H4 (cell line): Measurements from ENCODE around the gene GPR107. TPM values are rescaled to one million over a fixed set of nuclear protein-coding genes. Genes with fewer than 3 reads are reported as not detected.

Experiments used
- DNase-seq: peaks from one replicate; pipeline ENCODE4 v3.0.0-alpha.2; 2015; ENCODE audit warnings: low spot score
- total RNA-seq: library from RNA; depleted of rRNA; stranded (reverse); fragments of >200 nt; shearing (Covaris generic); gene quantifications from 2 replicates; pipeline ENCODE4 v1.2.3, GENCODE V29; 2014

Gene GPR107
- total RNA-seq, 1 experiment from 2014 or later: 21.3 TPM

DNA sequence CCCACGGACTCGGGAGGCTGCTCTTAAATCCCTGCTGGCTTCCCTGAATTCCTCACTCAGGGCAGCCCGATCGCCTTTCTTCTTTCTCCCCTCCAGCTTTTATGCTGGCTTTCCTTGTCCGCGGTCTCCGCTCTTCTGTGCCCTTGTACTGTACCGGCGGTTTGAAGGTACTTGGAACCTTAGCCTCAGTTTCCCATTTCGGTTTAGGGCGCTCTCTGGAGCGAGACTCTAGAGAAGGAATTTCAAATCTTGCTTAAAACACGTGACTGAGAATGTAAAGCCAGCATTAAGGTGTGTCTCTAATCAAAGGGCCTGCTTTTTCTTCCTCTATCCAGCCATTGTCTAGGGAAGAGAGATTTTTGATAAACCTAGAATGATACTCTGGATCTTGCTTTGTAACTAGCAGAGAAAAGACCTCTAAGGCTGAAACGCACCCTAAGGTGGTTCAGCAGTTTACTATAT is 650 bp downstream of the GPR107 start:
- DNase-seq: no peak

DNA sequence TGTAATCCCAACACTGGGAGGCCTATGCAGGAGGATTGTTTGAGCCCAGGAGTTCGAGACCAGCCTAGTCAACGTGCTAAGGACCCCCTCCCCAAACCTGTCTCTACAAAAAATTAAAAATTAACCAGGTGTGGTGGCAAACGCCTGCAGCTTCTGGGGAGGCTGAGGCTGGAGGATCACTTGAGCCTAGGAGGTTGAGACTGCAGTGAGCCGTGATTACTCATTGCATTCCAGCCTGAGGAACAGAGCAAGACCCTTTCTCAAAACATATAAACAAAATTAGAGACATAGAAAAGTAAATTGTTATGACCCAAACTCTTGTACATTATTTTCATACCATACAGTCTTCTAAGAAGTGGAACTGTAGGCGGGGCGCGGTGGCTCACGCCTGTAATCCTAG is 1.1 kb downstream of the GPR107 start:
- DNase-seq: no peak

DNA sequence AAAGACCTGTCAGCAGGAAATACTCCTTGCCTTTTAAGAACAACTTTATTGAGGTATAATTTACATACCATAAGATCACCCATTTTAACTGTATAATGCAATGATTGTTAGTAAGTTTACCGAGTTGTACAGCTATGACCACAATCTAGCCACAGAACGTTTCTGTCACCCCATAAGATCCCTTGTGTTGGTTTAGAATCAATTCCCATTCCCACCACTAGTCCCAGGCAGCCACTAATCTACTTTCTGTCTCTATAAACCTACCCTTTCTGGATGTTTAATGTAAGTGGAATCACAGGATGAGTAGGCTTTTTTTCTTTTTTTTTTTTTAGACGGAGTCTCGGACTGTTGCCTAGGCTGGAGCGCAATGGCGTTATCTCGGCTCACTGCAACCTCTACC is 4.4 kb downstream of the GPR107 start:
- DNase-seq: peak; percentile 26

DNA sequence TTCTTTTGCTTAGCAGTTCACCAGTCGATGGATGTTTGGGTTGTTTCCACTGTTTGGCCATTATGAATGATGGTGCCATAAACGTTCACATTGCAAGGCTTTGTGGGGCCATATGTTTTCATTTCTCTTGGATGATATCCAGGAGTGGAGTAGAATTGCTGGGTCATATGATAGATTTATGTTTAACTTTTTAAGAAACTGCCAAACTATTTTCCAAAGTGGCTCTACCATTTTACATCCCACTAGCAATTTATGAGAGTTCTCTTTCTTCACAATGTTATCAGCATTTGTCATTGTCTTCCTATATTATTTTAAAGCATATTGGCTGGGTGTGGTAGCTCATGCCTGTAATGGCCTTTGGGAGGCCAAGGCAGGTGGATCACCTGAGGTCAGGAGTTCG is 5.2 kb downstream of the GPR107 start:
- no peak for DNase-seq

DNA sequence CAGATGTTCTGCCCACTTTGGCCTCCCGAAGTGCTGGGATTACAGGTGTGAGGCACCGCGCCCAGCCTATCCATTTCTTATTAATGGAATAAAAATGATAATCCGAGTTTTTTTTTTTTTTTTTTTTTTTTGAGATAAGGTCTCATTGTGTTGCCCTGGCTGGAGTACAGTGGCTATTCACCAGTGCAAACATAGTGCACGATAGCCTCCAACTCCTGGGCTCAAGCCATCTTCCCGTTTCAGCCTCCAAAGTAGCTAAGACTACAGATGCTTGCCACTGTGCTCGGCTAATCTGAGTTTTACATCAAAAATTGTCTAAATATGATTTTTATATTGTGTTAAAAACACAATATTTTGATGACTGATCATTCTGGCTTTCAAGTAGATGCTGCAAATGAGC is 6.6 kb downstream of the GPR107 start:
- no peak for DNase-seq

DNA sequence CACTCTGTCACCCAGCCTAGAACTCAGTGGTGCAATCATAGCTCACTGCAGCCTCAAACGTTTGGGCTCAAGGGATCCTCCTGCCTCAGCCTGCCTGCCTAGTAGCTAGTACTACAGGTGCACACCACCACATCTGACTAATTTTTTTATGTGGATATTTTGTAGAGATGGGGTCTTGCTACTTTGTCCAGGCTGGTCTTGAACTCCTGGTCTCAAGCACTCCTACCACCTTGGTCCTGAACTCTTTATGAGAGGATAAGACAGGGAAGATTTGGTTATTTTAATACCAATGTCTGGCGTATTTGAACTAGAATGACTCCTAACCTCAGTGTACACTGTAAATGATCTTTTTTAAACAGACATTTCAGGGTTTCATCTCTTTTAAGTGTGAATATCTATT is 9.0 kb downstream of the GPR107 start:
- no peak for DNase-seq

DNA sequence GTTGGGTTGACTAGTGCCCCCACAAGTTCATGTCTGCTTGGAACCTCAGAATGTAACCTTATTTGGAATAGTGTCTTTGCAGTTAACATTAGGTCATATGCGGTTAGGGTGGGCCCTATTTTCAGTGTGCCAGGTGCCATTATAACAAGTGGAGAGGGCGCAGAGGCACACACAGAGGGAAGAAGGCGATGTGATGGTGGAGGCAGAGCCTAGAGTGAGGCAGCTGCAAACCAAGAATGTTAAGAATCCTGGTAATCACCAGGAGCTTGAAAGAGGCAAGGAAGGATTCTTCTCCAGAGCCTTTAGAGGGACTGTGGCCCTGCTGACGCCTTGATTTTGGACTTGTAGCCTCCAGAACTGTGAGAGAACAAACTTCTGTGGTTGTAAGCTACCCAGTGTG is 10.9 kb downstream of the GPR107 start:
- no peak for DNase-seq

DNA sequence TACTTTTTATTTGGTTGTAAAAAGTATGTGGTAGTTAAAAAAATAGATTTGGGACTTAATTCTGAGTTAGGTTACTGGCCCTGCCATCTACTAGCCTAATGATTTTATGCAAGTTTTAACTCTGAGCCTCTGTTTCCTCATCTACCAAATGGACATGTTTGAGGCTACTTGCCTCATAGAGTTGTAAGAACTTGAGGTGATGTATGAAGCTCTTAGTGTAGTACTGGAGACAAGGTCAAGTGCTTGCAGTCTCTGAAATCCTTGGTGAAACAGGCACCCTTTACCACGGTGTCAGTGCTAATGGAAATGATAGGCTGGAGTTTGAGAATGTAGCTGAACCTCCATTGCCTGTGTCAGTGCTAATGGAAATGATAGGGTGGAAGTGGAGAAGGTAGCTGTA is 15.3 kb downstream of the GPR107 start:
- no peak for DNase-seq

DNA sequence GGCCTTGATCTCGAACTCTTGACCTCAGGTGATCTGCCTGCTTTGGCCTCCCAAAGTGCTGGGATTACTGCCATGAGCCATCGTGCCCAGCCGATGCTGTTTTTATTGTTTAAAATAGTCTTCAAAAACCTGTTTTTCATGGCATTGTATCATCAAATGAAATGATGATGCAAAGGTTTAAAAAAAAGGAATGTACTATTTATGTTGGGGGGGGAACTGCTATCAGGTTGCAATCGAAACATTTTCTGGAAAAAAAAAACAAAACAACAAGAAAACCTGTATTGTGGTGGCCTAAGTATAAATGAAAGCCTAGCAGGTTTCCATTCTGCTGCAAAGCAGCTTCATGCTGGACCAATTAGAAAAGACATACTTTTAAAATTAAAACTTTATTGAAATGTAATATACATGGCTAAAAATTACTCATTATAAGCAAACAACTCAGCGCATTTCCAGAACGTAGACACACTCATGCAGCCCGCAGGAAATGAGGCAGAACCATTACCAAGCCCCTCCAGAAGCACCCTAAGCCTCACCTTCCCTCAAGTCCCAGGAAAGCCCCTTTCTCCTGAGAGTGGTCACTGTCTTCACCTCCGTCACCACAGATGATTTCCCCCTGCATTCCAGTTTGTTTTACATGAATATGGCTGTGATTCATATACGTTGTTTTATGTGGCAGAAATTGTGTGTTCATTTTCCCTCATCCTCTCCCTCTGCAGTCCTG is 19.0 kb downstream of the GPR107 start:
- no peak for DNase-seq

DNA sequence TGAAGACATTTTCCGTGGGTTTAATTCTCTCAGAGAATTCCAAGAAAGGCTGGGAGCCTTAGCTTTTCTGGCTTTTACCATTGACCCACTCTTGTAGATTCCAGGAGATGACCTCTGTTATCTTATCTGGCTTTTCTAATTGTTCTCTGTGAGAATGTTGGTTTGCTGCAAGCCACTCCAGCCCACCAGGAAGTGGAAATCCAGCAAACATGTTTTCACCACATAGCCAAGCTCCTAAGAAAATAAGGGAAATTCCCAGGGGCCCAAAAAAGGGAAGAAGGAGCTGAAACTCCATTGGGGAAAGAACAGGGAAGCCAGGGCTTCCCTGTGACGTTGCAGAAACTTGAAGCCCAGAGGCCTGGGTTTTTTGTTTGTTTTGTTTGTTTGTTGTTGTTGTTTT is 19.7 kb downstream of the GPR107 start:
- no peak for DNase-seq

DNA sequence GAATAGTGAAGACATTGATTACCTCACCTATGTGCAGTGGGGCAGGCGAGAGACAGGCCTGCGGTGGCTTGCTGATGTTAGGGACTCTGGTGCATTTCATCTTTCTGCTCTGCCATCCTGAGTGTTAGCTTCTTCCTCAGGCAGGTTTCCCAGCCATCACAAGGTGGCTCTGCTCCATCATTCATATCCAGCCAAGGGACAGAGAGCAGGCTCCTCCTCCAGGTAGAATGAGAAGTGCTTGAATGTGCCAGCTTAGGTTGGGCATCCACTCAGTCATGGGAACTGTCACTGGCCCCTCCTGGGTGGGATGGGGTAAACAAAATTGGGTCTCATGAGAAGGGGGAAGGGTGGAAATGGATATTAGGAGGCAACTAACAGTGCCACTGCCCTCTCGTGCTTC is 24.8 kb downstream of the GPR107 start:
- DNase-seq: no peak

DNA sequence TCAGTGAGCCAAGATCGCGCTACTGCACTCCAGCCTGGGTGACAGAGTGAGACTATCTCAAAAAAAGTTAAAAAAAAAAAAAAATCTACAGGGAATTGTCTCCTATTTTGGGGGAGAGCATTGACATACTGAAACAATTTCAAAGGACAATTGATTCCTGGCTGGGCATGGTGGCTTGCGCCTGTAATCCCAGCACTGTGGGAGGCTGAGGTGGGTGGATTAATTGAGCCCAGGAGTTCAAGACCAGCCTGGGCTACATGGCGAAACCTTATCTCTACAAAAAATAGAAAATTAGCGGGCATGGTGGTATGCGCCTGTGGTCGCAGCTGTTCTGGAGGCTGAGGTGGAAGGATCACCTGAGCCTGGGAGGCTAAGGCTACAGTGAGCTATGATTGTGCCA is 30.6 kb downstream of the GPR107 start:
- DNase-seq: no peak

DNA sequence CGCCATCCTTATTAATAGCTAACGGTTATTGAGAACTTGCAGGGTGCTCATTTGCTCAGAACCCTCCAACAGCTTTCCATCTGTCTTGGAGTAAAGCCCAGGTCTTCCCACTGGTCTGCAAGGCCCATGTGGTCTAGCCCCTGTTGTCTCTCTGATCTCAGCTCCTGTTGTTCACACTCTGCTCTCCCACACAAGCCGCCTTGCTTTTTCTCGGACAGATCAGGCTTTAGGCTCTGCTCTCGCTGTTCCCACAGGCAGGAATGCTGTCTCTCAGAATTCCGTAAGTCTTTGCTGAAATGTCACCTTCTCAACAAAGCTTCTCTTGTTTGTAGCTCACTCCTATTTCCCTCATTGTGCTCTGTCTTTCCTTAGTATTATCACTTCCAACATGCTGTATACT is 34.3 kb downstream of the GPR107 start:
- no peak for DNase-seq

DNA sequence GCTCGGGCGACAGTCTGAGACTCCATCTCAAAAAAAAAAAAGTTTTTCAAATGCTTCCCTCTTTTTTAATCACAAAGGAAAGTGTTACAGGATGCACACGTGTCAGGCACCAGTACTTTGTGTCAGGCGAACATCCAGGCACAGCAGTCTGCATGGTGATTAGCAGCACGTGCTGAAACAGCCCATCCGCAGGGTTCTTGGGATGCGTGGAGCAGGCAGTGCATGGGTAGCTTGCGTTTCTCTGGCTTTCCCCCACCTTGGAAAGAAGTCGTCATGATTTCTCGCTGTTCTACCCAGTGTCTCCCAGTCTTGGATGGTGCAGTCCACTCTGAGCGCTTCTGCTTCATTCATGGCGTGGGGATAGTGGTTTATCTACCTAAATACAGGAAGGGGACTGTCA is 35.4 kb downstream of the GPR107 start:
- DNase-seq: no peak

DNA sequence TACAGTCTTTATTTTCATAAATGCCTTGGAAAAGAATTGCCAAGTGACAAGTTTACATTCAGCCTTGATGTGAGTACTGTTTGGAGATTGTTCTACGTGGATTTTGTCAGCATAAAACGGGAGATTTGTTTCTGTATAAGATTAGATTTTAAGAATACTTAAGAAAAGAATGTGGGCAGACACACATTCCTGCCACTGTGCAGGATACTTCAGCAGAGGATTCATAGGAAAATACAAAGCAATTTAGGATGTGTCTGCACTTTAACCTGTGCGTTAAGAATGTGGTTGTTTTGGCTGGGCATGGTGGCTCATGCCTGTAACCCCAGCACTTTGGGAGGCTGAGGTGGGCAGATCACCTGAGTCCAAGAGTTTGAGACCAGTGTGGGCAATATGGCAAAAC is 37.2 kb downstream of the GPR107 start:
- DNase-seq: no peak

DNA sequence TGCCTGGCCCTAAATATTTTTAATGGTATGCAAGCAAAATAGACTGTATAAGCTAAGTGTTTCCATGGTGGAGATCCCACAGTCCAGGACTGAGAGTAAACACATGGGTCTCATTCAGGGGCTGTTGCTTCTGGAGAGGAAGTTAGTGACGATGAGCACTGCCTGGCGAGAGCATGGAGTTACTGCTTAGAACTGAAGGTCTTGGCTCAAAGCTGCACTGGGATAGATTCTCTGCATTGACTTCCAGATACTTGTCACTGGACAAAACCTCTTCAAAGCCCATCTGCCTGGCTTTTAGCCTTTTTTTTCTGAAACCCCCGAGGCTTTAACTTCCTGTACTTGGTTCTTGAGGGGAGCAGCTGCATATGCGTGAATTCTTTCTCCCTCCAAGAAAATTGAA is 39.2 kb downstream of the GPR107 start:
- DNase-seq: no peak

DNA sequence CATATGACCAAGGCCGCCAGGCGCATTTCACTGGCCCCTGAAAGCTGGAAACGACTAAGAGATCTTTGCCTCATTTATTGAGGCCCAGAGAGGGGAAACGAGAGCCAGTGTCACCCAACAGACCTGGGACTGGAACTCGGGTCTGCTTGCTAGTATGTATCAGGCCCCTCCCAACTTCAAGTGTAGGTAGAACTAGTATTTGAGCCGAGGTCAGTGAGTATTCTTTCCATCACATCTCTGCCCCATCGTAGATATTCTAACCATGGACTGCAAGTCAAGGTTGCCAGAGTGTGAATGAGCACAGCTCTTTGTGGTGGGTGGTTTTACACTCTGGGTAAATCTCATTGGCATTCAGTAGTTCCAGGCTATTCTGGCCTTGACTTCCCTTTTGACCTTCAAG is 42.2 kb downstream of the GPR107 start:
- DNase-seq: no peak

DNA sequence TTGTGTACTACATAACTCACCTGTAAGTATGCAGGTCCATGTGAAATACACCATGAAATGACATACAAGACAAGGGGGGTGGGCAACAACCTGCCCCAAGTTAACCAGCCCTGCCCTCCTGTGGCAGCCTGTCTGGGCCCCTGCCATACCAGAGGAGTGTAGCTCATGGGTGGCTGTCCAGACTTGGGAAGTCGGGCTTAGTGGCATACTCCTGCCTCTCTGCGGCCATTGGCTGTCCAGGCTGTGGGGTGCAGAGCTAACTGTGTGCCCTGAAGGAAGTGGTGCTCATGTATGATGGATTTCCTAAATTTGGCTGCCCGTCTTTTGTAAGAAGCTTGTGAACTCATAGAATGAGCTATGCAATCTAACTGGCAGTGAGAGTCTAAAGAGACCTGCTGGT is 47.0 kb downstream of the GPR107 start:
- DNase-seq: no peak

DNA sequence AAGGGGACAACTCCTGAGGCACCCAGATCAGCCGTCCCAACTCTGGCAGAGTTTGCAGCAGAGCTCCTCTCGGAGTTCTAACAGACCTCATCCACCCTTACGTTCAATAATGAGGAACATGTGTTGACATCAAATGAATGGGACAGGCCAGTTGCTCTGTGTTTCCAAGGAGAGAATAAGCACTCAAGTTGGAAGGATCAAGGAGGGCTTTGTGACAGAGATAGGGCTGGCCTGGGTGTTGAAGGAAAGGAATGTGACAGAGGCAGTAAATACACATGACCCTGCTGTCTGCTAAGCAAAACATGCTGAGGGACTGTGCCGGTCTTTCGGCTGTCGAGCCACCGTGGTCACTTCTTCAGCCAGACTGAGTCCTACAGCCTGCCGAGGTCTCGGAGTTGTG is 48.2 kb downstream of the GPR107 start:
- no peak for DNase-seq

DNA sequence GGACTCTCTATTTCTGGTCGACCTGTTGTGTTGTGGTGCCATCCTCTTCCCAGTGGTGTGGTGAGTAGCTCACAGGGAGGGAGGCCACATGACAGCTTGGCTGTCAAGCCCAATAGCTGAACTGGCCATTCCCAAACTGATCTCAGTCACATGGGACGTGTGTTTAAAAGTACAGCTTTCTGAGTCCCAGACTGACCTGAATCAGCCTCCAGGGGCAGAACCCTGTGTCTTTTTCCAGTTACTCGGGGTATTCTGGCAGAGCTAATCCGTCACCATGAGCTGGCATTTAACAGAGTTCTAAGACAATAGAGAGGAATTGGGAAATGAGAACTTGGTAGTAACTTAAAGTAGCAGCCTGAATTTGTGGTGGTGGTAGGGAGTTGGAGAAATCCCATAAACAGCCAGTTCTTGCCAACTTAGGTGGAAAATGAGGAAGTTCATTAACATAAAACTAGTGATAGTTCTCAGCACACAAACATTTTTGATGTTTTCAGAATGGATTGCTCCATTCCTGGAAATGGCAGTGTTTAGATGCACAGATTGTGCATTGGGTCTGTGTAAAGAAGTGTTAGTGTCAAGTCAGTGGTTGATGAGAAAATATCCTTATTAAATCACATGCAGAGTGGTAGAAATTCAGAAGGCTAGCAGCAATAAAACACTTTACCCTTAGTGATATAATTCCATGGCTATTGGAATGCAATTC is 50.9 kb downstream of the GPR107 start:
- no peak for DNase-seq

DNA sequence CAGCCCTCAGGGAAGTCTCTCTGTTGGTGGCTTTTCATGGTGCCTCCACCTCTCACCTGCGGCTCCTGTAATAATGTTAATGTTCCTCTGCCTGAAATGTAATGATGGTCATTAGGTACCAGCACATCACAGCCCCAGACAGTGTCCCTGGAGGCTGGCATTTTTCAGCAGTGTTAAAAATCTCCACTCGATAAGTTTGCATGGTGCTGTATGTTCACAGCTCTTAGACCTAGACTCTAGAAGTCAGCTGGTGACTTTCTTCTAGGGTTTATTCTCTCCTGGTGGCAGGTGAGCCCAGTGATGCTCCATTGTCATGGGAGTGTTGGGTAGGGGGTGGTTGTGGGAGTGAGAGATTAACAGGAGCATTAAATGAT is 53.1 kb downstream of the GPR107 start:
- DNase-seq: no peak

DNA sequence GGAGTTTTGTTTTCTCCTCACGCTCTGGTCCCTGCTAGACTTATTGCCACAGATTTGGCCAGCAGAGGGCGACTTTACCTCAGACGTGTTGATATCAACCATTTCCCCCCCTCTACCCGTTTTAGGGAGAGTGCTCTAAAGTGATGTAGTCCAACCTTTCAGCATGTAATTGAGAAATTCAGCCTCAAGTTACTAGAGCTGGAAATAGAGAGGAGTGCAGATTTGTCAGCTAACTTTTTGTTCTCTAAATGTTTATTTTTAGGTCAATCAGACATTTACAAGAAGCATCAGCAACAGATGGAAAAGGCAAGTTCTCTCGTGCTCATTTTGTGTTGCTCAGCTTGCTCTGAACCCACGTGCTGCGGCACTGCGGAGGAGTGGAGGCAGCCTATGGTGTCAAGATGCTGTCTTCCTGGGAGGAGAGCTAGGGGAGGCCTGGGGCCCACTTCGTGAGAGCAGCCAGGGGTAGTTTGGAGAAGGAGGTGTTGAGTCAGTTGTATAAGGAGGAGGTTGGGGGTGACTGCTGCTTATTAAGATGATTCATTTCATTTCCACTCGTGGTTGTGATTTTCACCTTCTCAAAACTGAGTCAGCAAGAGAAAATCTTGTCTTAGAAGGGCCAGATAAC is 53.6 kb downstream of the GPR107 start:
- peak; percentile 58 for DNase-seq

DNA sequence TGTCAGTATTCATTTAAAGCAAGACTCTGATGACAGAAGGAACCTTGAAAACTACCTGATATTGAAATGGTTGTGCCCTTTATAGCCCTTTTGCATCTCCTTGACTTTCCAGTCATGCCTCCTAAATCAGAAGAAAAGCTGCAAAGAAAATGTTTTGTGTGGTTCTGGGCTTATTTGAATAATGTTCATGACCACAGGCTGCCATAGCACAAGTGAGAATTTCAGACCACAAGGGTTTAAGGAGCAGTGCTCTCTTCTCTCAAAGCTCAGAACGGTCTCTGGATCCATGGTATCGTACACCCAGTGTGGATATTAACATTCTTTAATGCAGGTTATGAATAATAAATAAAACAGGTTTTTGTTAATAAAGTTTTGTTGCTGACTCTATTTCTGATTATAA is 54.2 kb downstream of the GPR107 start:
- no peak for DNase-seq
